Esophagus squamous epithelium (tissue), 5 donors: Measurements from ENCODE around the gene MAST3. TPM values are rescaled to one million over a fixed set of nuclear protein-coding genes. Genes with fewer than 3 reads are reported as not detected.

ENCODE experiments used
- DNase-seq: peaks from one replicate; lab custom pipeline; 2025; lab: John Stamatoyannopoulos, UW
- H3K27ac ChIP-seq, 4 donors: fragments of 200-600 bp; sonication (generic); one replicate each; pipeline ENCODE4 v1.5.1; 2016 to 2019; ENCODE audit warnings: mild to moderate bottlenecking in 1 of 4
- H3K27me3 ChIP-seq, 4 donors: fragments of 200-600 bp; sonication (generic); 1 replicate in 3 of 4; 2 replicates in 1 of 4; pipeline versions ENCODE4 v1.5.1 to v1.6.0; 2017 to 2021; ENCODE audit warnings: antibody characterized with exemption in 1 of 4
- H3K36me3 ChIP-seq, 3 donors: fragments of 200-600 bp; sonication (generic); one replicate each; pipeline ENCODE4 v1.5.1; 2016 to 2019
- H3K4me1 ChIP-seq, 3 donors: fragments of 200-600 bp; sonication (generic); one replicate each; pipeline ENCODE4 v1.5.1; 2017 to 2019
- H3K4me3 ChIP-seq, 4 donors: fragments of 200-600 bp; sonication (generic); 1 replicate in 3 of 4; 2 replicates in 1 of 4; pipeline ENCODE4 v1.5.1; 2016 to 2019; ENCODE audit warnings: mild to moderate bottlenecking in 2 of 4, moderate library complexity in 1 of 4
- H3K9me3 ChIP-seq, 3 donors: fragments of 200-600 bp; sonication (generic); one replicate each; pipeline ENCODE4 v1.5.1; 2016 to 2019
- CTCF ChIP-seq, 6 experiments: fragments of 450-650 bp in 4 of 6; fragments of 200-600 bp in 2 of 6; sonication (generic) in 2 of 6; IDR thresholded peaks; one replicate each; pipeline ENCODE4 v1.5.1; 2016 to 2019; ENCODE audit warnings: antibody characterized with exemption in 6 of 6, mild to moderate bottlenecking in 4 of 6, moderate library complexity in 4 of 6
- POLR2A ChIP-seq, 4 donors: fragments of 450-650 bp; IDR thresholded peaks; one replicate each; pipeline ENCODE4 v1.6.1; 2017; ENCODE audit warnings: antibody characterized with exemption in 4 of 4, mild to moderate bottlenecking in 4 of 4, moderate library complexity in 3 of 4
- WGBS, 2 donors: methylation state at CpG; one replicate each; pipeline ENCODE4 v1.1.5; 2018; 5-methylcytosine and 5-hydroxymethylcytosine counted together
- intact Hi-C: fragments of 100-400 bp; cut with DNase I; formaldehyde crosslinking; loops from one replicate; pipeline ENCODE4 v1.15.0; 2022
- total RNA-seq, 4 donors: library from RNA; depleted of rRNA; stranded (reverse); fragments of >200 nt; gene quantifications; one replicate each; pipeline ENCODE4 v1.1.0, GENCODE V29; 2016
- donor health status: DM: yes; HTN: yes; CAD: no.

The MAST3 gene
- total RNA-seq, 4 donors from 2014 or later: 2.3 to 4.8 (median 4.1) TPM

DNA sequence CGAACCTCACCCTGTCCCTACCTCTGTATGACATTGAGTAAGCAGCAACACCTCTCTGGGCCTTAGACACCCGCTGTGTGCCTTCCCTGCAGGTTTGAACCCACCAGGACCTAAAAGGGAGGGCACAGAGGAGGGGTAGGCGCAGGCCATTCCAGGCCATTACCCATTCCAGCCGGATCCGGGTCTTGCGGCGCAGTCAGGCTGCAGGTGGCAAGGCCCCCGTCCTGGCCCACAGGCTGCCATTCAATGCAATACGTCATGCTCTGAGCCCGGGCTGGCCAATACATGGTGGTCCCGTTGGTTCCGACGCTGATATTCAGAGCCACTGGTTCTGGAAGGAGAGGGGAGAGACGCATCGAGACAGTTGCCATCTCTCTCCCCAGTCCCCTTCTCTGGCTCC, 28.2 kb upstream of the MAST3 start:
- Histone ChIP-seq H3K4me3 (no peak overlapping the region), H3K4me1 (no peaks in the 10 kb centered on the region), H3K27ac (no peak overlapping the region), H3K36me3 (no peaks in the 10 kb centered on the region), H3K9me3 (no peaks in the 10 kb centered on the region), H3K27me3 (no peaks in the 10 kb centered on the region)
- WGBS, 2 donors: 85 to 92% methylated on average over 7 of the region's 15 CpGs
- no peak for DNase-seq
- TF ChIP-seq CTCF (IDR thresholded peaks at IDR 0.05): no peak
- TF ChIP-seq POLR2A (IDR thresholded peaks at IDR 0.05): no peak
- intact Hi-C loops: no loop called here

DNA sequence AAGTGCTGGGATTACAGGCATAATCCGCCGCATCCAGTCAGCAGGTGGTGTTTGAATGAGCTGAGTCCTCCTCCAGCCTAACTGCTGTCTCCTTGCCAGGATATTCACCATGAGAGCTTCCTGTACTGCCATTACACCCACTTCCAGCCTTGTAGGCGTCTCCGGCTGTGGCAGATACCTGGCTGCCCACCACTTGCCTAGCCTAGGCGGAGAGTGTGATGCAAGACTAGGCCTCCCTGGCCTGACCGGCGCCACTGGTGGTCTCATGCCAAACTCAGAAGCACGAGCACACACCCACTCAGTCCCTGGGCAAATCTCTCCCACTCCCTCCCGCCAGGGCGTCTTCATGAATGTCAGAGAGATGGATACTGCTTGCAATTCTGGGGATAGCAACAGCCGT, 27.4 kb upstream of the MAST3 start:
- no peaks in the 10 kb centered on the region for H3K4me1 ChIP-seq
- H3K27me3 ChIP-seq: no peaks in the 10 kb centered on the region
- H3K4me3 ChIP-seq: no peak overlapping the region
- no peak for DNase-seq
- no peaks in the 10 kb centered on the region for H3K9me3 ChIP-seq
- H3K27ac ChIP-seq: no peak overlapping the region
- TF ChIP-seq CTCF (IDR thresholded peaks at IDR 0.05) (no peak), POLR2A (IDR thresholded peaks at IDR 0.05) (no peak)
- intact Hi-C loops: no loop called here
- H3K36me3 ChIP-seq: no peaks in the 10 kb centered on the region
- 50 to 55% methylated on average over 1 to 8 of the region's 11 CpGs for WGBS, 2 donors

DNA sequence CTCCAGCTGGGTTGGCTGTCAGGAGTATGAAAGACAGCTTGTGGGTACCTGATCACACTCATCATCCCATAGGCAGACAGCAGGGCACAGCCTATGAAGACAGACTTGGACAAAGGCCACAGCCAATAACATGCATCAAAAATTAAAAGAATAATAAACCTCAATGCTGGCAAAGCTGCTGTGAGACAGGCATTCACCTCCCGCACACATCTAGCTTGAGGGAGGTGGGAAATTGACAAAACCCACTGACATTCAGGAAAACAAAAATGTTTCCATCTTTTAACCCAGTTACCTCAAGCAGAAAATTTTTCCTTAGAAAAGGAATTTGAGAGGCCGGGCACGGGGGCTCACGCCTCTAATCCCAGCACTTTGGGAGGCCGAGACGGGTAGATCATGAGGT, 25.2 kb upstream of the MAST3 start:
- Histone ChIP-seq H3K9me3 (no peaks in the 10 kb centered on the region), H3K27ac (no peak overlapping the region), H3K4me3 (no peak overlapping the region), H3K36me3 (no peaks in the 10 kb centered on the region), H3K4me1 (no peaks in the 10 kb centered on the region), H3K27me3 (no peaks in the 10 kb centered on the region)
- WGBS, 2 donors: 83 to 96% methylated on average over 6 of the region's 6 CpGs
- TF ChIP-seq CTCF (IDR thresholded peaks at IDR 0.05): no peak
- no peak for TF ChIP-seq POLR2A (IDR thresholded peaks at IDR 0.05)
- intact Hi-C loops: no loop called here
- no peak for DNase-seq

GRCh38 chr19:18073197-18073596, 24.4 kb upstream of the MAST3 start:
- intact Hi-C loops: no loop called here
- Histone ChIP-seq H3K27ac (no peak overlapping the region), H3K4me1 (no peaks in the 10 kb centered on the region), H3K9me3 (no peaks in the 10 kb centered on the region), H3K27me3 (no peaks in the 10 kb centered on the region), H3K4me3 (no peak overlapping the region), H3K36me3 (no peaks in the 10 kb centered on the region)
- 67 to 77% methylated on average over 4 of the region's 4 CpGs for WGBS, 2 donors
- DNase-seq: no peak
- no peak for TF ChIP-seq CTCF (IDR thresholded peaks at IDR 0.05)
- no peak for TF ChIP-seq POLR2A (IDR thresholded peaks at IDR 0.05)

GRCh38 chr19:18074192-18074591, 23.4 kb upstream of the MAST3 start:
- Histone ChIP-seq H3K27ac (no peak overlapping the region), H3K36me3 (no peaks in the 10 kb centered on the region), H3K27me3 (no peaks in the 10 kb centered on the region), H3K4me1 (no peaks in the 10 kb centered on the region), H3K9me3 (no peaks in the 10 kb centered on the region), H3K4me3 (no peak overlapping the region)
- intact Hi-C loops: no loop called here
- no peak for DNase-seq
- TF ChIP-seq POLR2A (IDR thresholded peaks at IDR 0.05) (no peak), CTCF (IDR thresholded peaks at IDR 0.05) (peak in 1 of 6 experiments; percentile 11)
- 56 to 85% methylated on average over 3 to 7 of the region's 9 CpGs for WGBS, 2 donors
